Stimulated activated naive CD4-positive, alpha-beta T cell treated with Interleukin-2 at 50 U/mL for 16 hours (primary cell): ENCODE measurements around the gene LCMT1.

Experiments
- DNase-seq: peaks from one replicate; lab custom pipeline; 2025; lab: John Stamatoyannopoulos, UW

LCMT1 gene

GRCh38 chr16:25199457-25199856, 87.9 kb downstream of the LCMT1 start:
- no peak for DNase-seq

- no peak for DNase-seq
Observed at GRCh38 chr16:25210758-25211157, 99.2 kb downstream of the LCMT1 start.

DNA sequence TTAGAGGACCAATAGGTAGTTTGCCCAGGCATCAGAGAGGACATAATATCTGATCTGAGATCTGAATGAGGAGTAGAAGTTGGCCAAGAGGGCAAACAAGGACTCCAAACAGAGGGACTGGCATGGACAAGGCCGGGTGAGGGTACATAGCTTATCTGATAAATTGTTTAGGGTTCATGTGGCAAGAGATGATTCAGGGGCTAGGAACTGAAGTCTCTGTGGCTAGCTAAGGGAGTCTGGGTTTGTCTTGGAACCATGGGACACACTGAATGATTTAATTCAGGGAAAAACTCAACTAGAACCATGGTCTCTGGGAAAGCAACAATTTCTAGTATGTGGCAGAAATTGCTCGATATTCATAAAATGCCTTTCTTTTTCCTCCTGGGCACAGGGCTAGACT, 101.1 kb downstream of the LCMT1 start:
- no peak for DNase-seq

GRCh38 chr16:25213709-25214397, 102.3 kb downstream of the LCMT1 start:
- DNase-seq: no peak

DNA sequence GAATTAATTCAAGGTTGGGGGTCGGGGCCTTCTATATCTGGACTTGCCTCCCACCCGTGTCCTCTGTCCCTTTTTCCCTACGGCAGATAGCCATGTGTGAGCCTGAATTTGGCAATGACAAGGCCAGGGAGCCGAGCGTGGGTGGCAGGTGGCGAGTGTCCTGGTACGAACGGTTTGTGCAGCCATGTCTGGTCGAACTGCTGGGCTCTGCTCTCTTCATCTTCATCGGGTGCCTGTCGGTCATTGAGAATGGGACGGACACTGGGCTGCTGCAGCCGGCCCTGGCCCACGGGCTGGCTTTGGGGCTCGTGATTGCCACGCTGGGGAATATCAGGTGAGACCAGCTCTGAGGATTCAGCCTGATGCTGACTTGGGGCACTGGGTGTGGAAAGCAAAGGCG, 105.6 kb downstream of the LCMT1 start:
- no peak for DNase-seq

DNA sequence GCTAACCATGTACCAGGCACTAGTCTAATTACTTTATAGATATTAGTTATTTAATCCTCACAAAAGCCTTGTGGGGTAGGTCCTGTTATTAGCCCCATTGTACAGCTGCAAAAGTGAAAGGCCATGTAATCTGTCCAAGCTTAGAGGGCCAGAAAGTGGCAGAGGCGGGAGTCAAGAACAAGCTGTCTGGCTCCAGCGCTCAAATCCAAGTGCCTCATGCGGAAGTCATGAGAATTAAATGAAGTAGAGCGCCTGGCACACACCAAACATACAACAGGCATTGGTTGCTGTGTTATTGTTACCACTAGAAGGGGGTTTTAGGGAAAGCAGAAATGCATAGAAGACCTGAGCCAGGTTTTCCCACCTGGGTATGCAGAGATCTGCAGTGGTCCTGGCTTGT, 106.4 kb downstream of the LCMT1 start:
- no peak for DNase-seq

DNA sequence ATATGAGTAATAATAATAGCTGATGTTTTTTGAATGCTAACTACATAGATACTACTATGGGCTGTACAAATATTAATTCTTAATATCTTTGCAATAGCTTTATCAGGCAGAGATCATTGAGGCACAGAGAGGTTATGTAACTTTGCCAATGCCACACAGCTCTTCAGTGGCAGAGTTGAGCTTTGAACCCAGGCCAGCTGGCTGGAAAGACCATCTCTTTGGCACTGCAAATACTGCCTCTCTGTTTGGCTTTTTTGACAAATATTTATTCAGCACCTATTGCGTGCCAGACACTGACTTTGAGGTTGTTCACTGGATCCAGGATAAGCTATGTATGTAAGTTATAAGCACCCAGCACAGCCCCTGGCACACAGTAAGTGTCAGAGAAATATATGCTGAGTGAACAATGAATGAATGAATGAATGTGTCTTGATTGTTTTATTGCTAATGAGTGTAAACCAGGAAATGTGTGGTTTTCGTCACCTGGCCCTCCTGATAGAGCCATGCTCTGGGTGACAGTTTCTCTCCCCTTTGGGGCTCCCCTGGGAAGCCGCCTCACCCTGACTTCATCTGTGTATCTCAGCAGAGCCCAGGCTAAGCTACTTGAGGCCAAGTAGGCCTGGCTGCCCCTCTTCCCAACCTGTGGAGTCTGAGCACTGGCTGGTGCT, 107.7 kb downstream of the LCMT1 start:
- DNase-seq: no peak

GRCh38 chr16:25222959-25223358, 111.4 kb downstream of the LCMT1 start:
- no peak for DNase-seq

GRCh38 chr16:25223964-25224363, 112.4 kb downstream of the LCMT1 start:
- no peak for DNase-seq

GRCh38 chr16:25224731-25225319, 113.3 kb downstream of the LCMT1 start:
- DNase-seq: no peak
